Activated CD4-positive, alpha-beta T cell treated with anti-CD3 and anti-CD28 coated beads for 24 hours (primary cell): Measurements from ENCODE around the gene POLR3F.
A peak's percentile ranks its signal among the peaks of the same experiment; 100 is the strongest.
"Not testable (repeated sequence)": the region's sequence is repeated elsewhere in the genome, so short reads cannot be mapped to it uniquely, and the experiment has no call there.

Source experiments
- DNase-seq, 2 donors: peaks; one replicate each; pipeline ENCODE4 v3.0.0-alpha.2; 2020; ENCODE audit warnings: low read depth in 2 of 2

POLR3F gene

GRCh38 chr20:18466894-18467730, at the start of gene POLR3F, which contains the start of gene DZANK1:
TSS of gene POLR3F (plus strand) at chr20:18467390. CDS start at chr20:18467507, 117 bp downstream.
TSS of gene DZANK1 (minus strand) at chr20:18467030. CDS start at chr20:18465358, 1,672 bp downstream.
- DNase-seq: peak; percentile 88 to 91

- no peak for DNase-seq
These were observed 45.6 kb upstream of the POLR3F start for GRCh38 chr20:18421608-18422007.

- no peak for DNase-seq
These were observed 40.0 kb upstream of the POLR3F start for GRCh38 chr20:18427214-18427613.

GRCh38 chr20:18428490-18429173, 38.6 kb upstream of the POLR3F start:
- no peak for DNase-seq

GRCh38 chr20:18430172-18430826, 36.9 kb upstream of the POLR3F start:
- DNase-seq: no peak

- DNase-seq: no peak
These were observed 36.0 kb upstream of the POLR3F start for GRCh38 chr20:18431206-18431605.

GRCh38 chr20:18436847-18437246, 30.3 kb upstream of the POLR3F start:
- no peak for DNase-seq

- no peak for DNase-seq
These were observed 26.8 kb upstream of the POLR3F start for GRCh38 chr20:18440403-18440802.

GRCh38 chr20:18443886-18444285, 23.3 kb upstream of the POLR3F start:
- DNase-seq: no peak

GRCh38 chr20:18456600-18456999, 10.6 kb upstream of the POLR3F start:
- no peak for DNase-seq

GRCh38 chr20:18465536-18466200, 1.5 kb upstream of the POLR3F start:
- DNase-seq: no peak

- no peak for DNase-seq
These were observed 656 bp upstream of the POLR3F start for GRCh38 chr20:18466574-18466893.

GRCh38 chr20:18477218-18477617, 10.0 kb downstream of the POLR3F start:
- no peak for DNase-seq

GRCh38 chr20:18477821-18478220, 10.6 kb downstream of the POLR3F start:
- DNase-seq: no peak

GRCh38 chr20:18481596-18481995, 14.4 kb downstream of the POLR3F start:
- no peak for DNase-seq

- no peak for DNase-seq
These were observed 21.1 kb downstream of the POLR3F start for GRCh38 chr20:18488301-18488700.

GRCh38 chr20:18496042-18496441, 28.9 kb downstream of the POLR3F start:
- DNase-seq: no peak

- DNase-seq: peak; percentile 63 to 74
These were observed 29.8 kb downstream of the POLR3F start, which contains the start of gene RBBP9 for GRCh38 chr20:18496740-18497592. TSS of gene RBBP9 (minus strand) at chr20:18497225. CDS start at chr20:18497167, 58 bp downstream.

- DNase-seq: no peak
These were observed 30.4 kb downstream of the POLR3F start for GRCh38 chr20:18497603-18498002.

GRCh38 chr20:18501672-18502071, 34.5 kb downstream of the POLR3F start:
- DNase-seq: not testable (repeated sequence)

- no peak for DNase-seq
These were observed 37.4 kb downstream of the POLR3F start for GRCh38 chr20:18504479-18505060.
